Aorta (tissue), 5 donors: ENCODE measurements around the gene DRG2. TPM values are rescaled to one million over a fixed set of nuclear protein-coding genes. Genes with fewer than 3 reads are reported as not detected.

Experiments
- ATAC-seq: fragments of 200-7000 bp; cut with Tn5 transposase; one replicate; pipeline ENCODE4 v1.9.1; 2022; ENCODE audit warnings: moderate library complexity; ENCODE audit not compliant: low FRiP score
- DNase-seq, 2 donors: peaks; one replicate each; pipeline ENCODE4 v3.0.0-alpha.2; 2020
- H3K27ac ChIP-seq, 2 donors: one replicate each; pipeline ENCODE4 v1.5.1; 2013; ENCODE audit warnings: low read length in 2 of 2, mild to moderate bottlenecking in 2 of 2, moderate library complexity in 2 of 2, control low read depth in 1 of 2, inconsistent platforms in 1 of 2, low read depth in 1 of 2
- H3K27me3 ChIP-seq, 2 donors: one replicate each; pipeline ENCODE4 v1.6.1; 2013; ENCODE audit warnings: control low read depth in 1 of 2, low read length in 1 of 2, mild to moderate bottlenecking in 1 of 2, moderate library complexity in 1 of 2; ENCODE audit not compliant: insufficient read depth in 2 of 2, control insufficient read depth in 1 of 2
- H3K36me3 ChIP-seq, 2 donors: one replicate each; pipeline ENCODE4 v1.6.1; 2013; ENCODE audit warnings: control low read depth in 1 of 2, low read length in 1 of 2, mild to moderate bottlenecking in 1 of 2; ENCODE audit not compliant: insufficient read depth in 2 of 2, control insufficient read depth in 1 of 2
- H3K4me1 ChIP-seq, 2 donors: one replicate each; pipeline ENCODE4 v1.6.1; 2013; ENCODE audit warnings: low read length in 2 of 2, control low read depth in 1 of 2, mild to moderate bottlenecking in 1 of 2, moderate library complexity in 1 of 2; ENCODE audit not compliant: insufficient read depth in 2 of 2, control insufficient read depth in 1 of 2
- H3K4me3 ChIP-seq, 2 donors: one replicate each; pipeline ENCODE4 v1.5.1; 2013; ENCODE audit warnings: low read length in 2 of 2, control low read depth in 1 of 2, mild to moderate bottlenecking in 1 of 2
- H3K9me3 ChIP-seq: one replicate; pipeline ENCODE4 v1.6.1; 2013; ENCODE audit warnings: mild to moderate bottlenecking, low read length; ENCODE audit not compliant: control insufficient read depth
- WGBS, 2 donors: extraction: QIAGEN DNeasy Blood & Tissue Kit; methylation state at CpG; one replicate each; pipeline ENCODE4 v1.1.7; 2013; 5-methylcytosine and 5-hydroxymethylcytosine counted together
- intact Hi-C, 2 donors: fragments of 100-400 bp; cut with DNase I; formaldehyde crosslinking; loops; one replicate each; pipeline versions ENCODE4 v1.14.2 to v1.15.0; 2022
- polyA plus RNA-seq, 2 donors: library from polyadenylated mRNA; stranded (reverse); fragments of 200-250 nt; gene quantifications; one replicate each; pipeline ENCODE4 v1.2.3, GENCODE V29; 2013
- total RNA-seq, 2 donors: library from RNA; stranded (reverse); fragmentation: NEBNext Ultra II Directional; extraction: Animal tissue kit (Norgen Biotek cat#: 25700); gene quantifications; one replicate each; pipeline ENCODE4 v1.2.1, GENCODE V29; 2021
- donor health status: healthy with polysubstance abuse.
- donor health status: Bipolar disorder and iron deficiency.
- donor health status: DM: no; HTN: no; CAD: no.
- donor health status: DM: no; HTN: no; CAD: no.
- donor health status: DM: yes; HTN: yes; CAD: no.

The DRG2 gene
- total and polyA plus RNA-seq, 4 donors = 16.0 to 52.3 (median 31.2) TPM

GRCh38 chr17:18124345-18125126 lies 36.8 kb downstream of the DRG2 start:
- Histone ChIP-seq H3K27me3 (no peaks in the 10 kb centered on the region), H3K4me1 (no peaks in the 10 kb centered on the region), H3K27ac (no peak overlapping the region), H3K9me3 (peaks cover 2% of the 10 kb centered on the region), H3K36me3 (no peaks in the 10 kb centered on the region), H3K4me3 (no peak overlapping the region)
- intact Hi-C loops = no loop called here
- no peak for DNase-seq
- ATAC-seq = no peak
- 79 to 80% methylated on average over 11 of the region's 11 CpGs for WGBS, 2 donors

GRCh38 chr17:18129041-18129502 lies 41.3 kb downstream of the DRG2 start:
- 43 to 47% methylated on average over 4 of the region's 4 CpGs for WGBS, 2 donors

GRCh38 chr17:18132711-18133110 lies 45.0 kb downstream of the DRG2 start:
- no peaks in the 10 kb centered on the region for H3K36me3 ChIP-seq
- WGBS, 2 donors = 94% methylated on average over 5 of the region's 5 CpGs
- ATAC-seq (no peak), DNase-seq (no peak)
- H3K27ac ChIP-seq = no peak overlapping the region
- H3K9me3 ChIP-seq = no peaks in the 10 kb centered on the region
- no peaks in the 10 kb centered on the region for H3K27me3 ChIP-seq
- no peaks in the 10 kb centered on the region for H3K4me1 ChIP-seq
- no peak overlapping the region for H3K4me3 ChIP-seq
- intact Hi-C loops = no loop called here

More at GRCh38 chr17:18129041-18129502, 41.3 kb downstream of the DRG2 start:
- H3K27ac ChIP-seq = no peak overlapping the region
- no peaks in the 10 kb centered on the region for H3K27me3 ChIP-seq
- no peak for DNase-seq
- H3K4me1 ChIP-seq = no peaks in the 10 kb centered on the region
- no peak for ATAC-seq
- H3K9me3 ChIP-seq = no peaks in the 10 kb centered on the region
- no peak overlapping the region for H3K4me3 ChIP-seq
- intact Hi-C loops = no loop called here
- H3K36me3 ChIP-seq = no peaks in the 10 kb centered on the region

GRCh38 chr17:18136357-18136756 lies 48.6 kb downstream of the DRG2 start:
- 79 to 84% methylated on average over 19 of the region's 19 CpGs for WGBS, 2 donors
- no peak overlapping the region for H3K4me3 ChIP-seq
- ATAC-seq = no peak
- no peaks in the 10 kb centered on the region for H3K9me3 ChIP-seq
- H3K36me3 ChIP-seq = no peaks in the 10 kb centered on the region
- no peak overlapping the region for H3K27ac ChIP-seq
- H3K27me3 ChIP-seq = no peaks in the 10 kb centered on the region
- intact Hi-C loops = no loop called here
- H3K4me1 ChIP-seq = no peaks in the 10 kb centered on the region
- no peak for DNase-seq

- Histone ChIP-seq H3K4me3 (no peak overlapping the region), H3K27me3 (no peaks in the 10 kb centered on the region), H3K36me3 (no peaks in the 10 kb centered on the region), H3K27ac (no peak overlapping the region), H3K9me3 (no peaks in the 10 kb centered on the region), H3K4me1 (no peaks in the 10 kb centered on the region)
- DNase-seq (no peak), ATAC-seq (no peak)
- intact Hi-C loops = no loop called here
- WGBS, 2 donors = 83 to 88% methylated on average over 8 of the region's 8 CpGs
Observed at GRCh38 chr17:18138065-18138749, 50.5 kb downstream of the DRG2 start.

- H3K9me3 ChIP-seq = no peaks in the 10 kb centered on the region
- H3K4me1 ChIP-seq = no peaks in the 10 kb centered on the region
- no peak overlapping the region for H3K27ac ChIP-seq
- no peaks in the 10 kb centered on the region for H3K27me3 ChIP-seq
- DNase-seq (no peak), ATAC-seq (no peak)
- intact Hi-C loops = no loop called here
- H3K4me3 ChIP-seq = no peak overlapping the region
- WGBS, 2 donors = 93 to 97% methylated on average over 2 of the region's 2 CpGs
- H3K36me3 ChIP-seq = no peaks in the 10 kb centered on the region
Observed at GRCh38 chr17:18139092-18139491, 51.3 kb downstream of the DRG2 start.

GRCh38 chr17:18139498-18139897 lies 51.8 kb downstream of the DRG2 start:
- DNase-seq = no peak
- H3K27me3 ChIP-seq = no peaks in the 10 kb centered on the region
- no peaks in the 10 kb centered on the region for H3K4me1 ChIP-seq
- WGBS, 2 donors = 74 to 88% methylated on average over 14 of the region's 14 CpGs
- no peak overlapping the region for H3K4me3 ChIP-seq
- H3K9me3 ChIP-seq = no peaks in the 10 kb centered on the region
- no peak overlapping the region for H3K27ac ChIP-seq
- no peaks in the 10 kb centered on the region for H3K36me3 ChIP-seq
- intact Hi-C loops = no loop called here
- no peak for ATAC-seq

GRCh38 chr17:18139949-18140348 lies 52.2 kb downstream of the DRG2 start:
- no peak overlapping the region for H3K27ac ChIP-seq
- no peaks in the 10 kb centered on the region for H3K4me1 ChIP-seq
- no peak for DNase-seq
- intact Hi-C loops = loop anchor here in 1 of 2 donors (5.0 kb wide), 1 partner anchor 77 kb away; no protein-coding TSS in a partner anchor
- no peak overlapping the region for H3K4me3 ChIP-seq
- no peaks in the 10 kb centered on the region for H3K27me3 ChIP-seq
- 66 to 79% methylated on average over 3 of the region's 3 CpGs for WGBS, 2 donors
- ATAC-seq = no peak
- no peaks in the 10 kb centered on the region for H3K9me3 ChIP-seq
- H3K36me3 ChIP-seq = no peaks in the 10 kb centered on the region

GRCh38 chr17:18140648-18141047 lies 52.9 kb downstream of the DRG2 start:
- intact Hi-C loops = loop anchor here in 1 of 2 donors (5.0 kb wide), 1 partner anchor 77 kb away; no protein-coding TSS in a partner anchor
- no peak for DNase-seq
- Histone ChIP-seq H3K27ac (no peak overlapping the region), H3K36me3 (no peaks in the 10 kb centered on the region), H3K27me3 (no peaks in the 10 kb centered on the region), H3K9me3 (no peaks in the 10 kb centered on the region), H3K4me3 (no peak overlapping the region), H3K4me1 (no peaks in the 10 kb centered on the region)
- whole genome bisulfite sequencing, 2 donors = 85 to 87% methylated on average over 3 of the region's 3 CpGs
- ATAC-seq = no peak
